GM18870 (cell line): Measurements from ENCODE around the gene CDH23.

ENCODE experiments used
- ATAC-seq: cut with Tn5 transposase; IDR thresholded peaks from one replicate; pipeline ENCODE4 v1.9.1; 2021; ENCODE audit warnings: moderate library complexity; ENCODE audit not compliant: unreplicated experiment

CDH23 gene

DNA sequence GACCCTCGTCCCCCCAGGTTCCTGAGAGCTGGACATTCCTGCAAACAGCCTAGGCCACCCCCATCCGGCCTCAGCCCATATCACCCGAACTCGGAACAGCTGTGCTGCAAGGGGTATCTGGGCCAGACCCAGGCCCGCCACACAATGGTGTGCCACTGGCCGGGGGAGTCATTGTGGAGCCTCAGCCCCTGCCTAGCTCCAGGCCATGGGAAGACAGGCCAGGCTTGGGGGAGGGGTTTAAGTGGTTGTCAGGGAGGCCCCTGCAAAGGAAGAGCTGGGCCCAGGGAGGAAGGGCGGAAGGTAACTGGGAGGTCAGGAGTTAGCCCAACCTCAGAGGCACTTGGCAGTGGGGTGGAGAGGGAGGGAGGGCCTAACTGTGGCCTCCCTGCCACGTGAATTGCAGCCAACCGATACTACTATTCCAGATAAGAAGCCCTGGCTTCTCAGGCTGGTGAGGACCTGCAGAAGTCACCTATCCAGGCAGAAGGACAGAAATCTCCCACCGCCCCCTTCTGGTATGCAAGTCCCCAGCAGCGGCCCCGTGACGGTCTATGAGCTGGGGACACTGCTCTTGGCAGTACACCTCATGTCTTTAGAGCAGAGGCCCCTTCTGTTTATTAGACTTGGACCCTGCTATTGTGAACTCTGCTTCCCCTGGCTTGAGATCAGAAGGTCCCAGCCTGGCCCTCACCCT is 349.8 kb downstream of the CDH23 start:
- ATAC-seq, result no peak

DNA sequence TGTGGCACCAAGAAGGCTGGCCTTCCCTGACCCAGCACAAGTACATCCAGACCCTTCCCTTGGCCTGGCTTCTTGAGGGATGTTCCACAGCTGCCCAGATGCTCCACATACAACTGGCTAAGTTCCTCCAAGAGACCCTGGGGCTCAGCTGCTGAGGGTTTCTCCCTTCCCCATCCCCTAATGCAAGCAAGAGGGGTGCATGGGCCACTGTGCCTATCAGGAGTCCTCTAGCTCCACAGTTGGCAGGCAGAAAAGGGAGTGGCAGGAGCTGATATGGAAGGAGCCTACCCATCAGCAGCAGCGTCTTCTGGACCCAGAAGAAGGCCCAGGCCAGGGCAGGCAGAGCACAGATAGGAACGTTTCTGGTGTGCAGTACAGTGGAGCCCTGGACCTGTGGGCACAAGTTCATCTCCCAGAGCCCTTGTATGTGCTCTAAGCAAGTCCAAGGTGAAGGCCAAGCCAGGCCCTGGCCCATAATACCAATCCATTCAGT is 350.4 kb downstream of the CDH23 start:
- ATAC-seq, result no peak

DNA sequence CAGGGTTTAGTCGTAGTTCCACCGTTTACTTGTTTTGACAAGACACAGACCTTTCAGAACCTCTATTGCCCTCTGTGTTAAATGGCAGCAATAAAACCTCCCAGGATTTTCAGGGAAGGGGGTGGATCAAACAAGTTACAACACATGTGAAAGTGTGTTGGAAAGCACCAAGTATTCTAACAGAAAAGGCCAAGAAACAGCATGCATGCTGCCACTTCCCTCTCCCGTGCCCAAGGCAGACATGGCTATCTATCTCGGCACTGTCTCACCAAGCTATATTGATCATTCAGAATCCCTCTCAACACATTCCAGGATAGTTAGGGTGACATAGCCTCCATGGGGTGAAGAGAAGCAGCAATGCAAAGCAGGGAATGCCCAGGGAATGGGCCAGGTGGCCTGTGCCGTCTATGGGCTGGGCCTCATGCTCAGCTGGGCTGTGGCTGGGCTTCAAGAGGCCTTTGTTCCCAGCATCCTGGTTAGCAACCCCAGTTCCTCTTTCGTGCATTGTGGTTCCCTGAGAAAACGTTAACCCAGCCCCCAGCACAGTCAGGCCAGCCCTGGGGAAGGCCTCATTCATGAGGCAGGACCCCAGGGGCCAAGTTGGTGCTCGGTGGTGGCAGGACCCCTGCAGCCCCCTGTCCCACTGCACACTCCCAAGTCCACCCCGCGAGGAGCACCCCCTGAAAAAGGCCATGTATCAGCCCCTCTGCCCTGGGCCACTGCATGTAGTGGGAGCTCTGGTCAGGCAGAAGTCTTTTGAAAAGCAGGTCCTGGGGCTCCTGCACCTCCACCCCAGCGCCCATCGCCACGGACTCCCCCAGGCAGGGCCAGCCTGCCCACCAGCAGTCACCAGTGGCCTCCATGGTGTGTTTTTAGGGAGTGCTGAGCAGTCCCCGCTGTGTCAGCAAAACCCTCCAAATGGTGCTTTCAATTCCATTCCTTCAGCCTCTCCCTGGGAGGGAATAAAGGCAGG is 351.1 kb downstream of the CDH23 start:
- ATAC-seq, result no peak

DNA sequence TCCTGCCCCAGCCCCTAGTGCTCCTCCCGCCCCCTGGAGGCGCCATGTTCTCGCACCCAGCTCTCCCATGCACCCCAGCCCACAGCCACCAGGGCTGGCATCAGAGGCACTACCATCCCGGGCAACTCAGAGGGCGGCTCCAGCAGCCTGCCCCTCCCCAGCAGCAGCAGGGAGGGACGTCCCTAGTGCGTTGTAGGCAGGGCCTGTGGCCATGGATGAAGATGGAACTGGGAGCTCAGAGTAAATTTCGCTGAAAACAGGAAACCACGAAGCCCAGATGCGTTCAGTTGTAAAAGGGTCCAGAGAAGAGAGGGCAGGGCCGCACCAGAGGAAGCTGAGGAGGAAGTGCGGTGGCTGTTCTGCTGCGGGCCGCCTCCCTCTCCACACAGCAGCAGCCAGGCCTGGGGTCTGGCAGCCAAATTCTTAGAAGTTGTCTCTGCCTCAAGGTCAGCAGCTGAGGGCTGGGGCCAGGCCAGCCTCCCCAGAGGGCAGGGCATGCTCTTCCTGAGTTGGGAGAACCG is 352.0 kb downstream of the CDH23 start:
- ATAC-seq, result no peak

DNA sequence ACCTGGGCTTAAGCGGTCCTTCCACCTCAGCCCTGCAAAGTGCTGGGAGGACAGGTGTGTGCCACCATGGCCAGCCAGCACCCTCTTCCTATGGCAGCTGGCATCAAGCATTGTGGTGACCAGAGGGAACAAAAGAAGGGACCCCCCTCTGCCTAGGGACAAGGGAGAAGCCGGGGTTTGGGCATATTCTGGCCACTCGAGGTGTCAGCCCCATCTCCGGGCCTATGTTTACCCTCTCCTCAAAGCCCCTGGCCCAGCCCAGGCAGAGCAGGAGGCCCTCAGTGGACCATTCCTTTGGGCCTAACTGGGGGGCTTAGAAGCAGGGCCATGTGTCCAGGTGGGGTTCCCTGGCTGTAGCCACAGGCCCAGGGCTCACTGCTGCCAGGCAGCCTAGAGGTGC is 352.7 kb downstream of the CDH23 start:
- ATAC-seq, result no peak

DNA sequence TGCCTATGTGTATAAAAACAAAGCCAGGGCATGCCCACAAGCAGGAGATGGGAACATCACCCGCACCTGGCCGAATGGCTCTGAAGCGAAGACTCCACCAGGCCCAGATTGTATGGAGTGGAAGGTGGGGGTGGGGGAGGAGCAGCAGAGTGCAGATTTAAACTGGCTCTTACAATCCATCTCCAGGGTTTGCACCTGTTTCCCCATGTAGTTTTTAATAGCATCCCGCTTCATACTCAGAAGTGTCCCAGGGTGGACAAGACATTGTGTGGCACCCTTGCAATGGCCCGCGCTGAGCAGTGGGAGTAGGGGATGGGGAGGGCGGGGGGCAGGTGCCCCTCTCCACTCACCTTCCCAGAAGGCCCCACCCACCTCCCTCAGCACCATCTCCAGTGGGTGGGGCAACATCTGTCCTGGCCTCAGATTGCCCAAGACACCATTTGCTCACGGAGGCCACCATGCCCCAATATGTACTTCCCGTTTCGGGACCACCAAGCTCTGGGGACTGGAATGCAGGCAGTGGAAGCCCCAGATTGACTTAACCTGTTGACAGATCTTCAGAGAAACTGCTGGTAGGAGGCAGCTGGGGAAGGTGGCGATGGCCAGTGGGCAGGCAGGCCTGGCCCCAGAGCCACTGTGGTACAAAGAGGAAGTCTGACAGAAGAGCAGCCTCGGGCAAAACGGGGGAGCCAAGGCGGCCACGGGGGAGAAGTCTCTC is 353.6 kb downstream of the CDH23 start:
- no peak for ATAC-seq

DNA sequence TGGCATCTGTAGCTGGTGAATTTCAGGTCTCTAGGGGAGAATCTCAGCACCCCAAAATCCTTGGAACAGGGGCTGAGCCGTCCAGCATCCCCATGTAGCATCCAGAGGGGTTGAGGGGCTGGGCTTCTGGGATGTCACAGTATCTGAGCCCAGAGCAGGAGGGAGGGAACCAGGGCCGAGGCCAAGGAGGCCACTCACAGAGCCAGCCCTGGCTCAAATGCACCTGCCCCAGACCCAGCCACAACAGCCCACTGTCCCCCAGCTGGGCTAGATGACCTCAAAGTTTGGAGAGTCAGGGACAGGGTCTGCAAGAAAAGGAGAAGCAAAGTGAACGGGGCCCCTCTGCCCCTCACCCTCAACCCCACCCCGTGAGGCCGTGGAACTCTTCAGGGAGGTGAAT is 354.3 kb downstream of the CDH23 start:
- no peak for ATAC-seq

DNA sequence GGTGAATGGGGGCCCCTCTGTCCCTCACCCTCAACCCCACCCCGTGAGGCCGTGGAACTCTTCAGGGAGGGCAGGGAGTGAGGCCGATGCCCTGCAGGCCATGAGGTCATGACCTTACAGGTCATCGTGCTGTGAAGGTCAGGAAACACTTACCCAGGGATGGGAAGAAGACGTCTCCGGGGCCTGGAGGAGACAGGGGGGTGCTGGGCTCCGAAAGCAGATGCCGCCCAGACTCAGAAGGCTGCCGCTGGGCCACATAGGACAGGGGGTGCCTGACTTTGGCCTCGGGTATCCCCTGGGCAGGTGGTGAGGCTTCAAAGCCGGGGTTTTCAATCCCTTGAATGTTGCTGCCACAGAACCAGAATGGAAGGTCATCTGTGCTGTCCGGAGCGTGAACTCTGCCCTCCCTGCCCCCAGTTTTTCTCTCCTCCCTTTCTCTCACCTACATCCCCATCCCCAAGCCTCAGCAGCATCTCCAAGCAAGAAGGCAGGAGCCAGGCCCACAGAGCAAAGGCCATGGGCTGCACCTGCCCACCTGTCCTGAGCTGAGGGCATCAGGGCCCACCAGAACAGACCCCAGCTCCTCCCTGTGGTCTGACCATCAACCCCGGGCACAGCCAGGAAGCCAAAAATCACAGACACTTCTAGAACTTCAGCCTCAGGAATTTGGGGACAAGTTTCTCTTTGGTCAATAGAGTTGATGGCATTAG is 354.9 kb downstream of the CDH23 start:
- no peak for ATAC-seq

DNA sequence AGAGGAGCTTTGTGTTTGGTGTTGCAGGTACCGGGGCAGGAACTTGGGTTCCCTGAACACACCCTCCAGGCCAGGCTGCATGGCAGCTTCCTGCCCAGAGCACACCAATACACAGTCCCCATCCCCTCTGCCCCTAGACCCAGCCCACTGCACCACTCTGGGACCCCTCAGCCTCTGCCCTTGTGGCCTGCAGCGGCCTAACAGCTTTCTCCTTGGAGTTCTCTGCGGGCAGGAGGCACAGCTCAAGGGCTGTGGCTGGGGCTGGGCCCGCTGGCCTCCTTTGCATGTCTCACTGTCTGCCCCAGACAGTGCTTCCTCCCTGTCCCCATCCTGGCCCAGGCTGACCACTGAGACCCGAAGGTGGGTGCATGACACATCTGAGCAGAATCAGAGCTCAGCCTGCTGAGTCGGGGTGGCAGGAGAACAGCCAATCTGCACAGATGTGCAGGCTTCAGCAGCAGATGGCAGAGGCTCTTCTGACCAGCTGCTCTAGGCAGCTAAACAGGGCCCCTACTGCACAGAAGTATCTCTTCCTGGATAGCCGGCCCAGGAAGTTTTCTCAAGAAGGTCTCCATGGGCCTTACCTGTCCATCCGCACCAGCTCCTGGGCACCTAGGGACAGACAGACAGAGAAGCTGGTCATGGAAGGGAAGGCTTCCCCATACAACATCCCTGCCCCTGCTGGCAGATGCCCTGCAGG is 355.8 kb downstream of the CDH23 start:
- no peak for ATAC-seq

DNA sequence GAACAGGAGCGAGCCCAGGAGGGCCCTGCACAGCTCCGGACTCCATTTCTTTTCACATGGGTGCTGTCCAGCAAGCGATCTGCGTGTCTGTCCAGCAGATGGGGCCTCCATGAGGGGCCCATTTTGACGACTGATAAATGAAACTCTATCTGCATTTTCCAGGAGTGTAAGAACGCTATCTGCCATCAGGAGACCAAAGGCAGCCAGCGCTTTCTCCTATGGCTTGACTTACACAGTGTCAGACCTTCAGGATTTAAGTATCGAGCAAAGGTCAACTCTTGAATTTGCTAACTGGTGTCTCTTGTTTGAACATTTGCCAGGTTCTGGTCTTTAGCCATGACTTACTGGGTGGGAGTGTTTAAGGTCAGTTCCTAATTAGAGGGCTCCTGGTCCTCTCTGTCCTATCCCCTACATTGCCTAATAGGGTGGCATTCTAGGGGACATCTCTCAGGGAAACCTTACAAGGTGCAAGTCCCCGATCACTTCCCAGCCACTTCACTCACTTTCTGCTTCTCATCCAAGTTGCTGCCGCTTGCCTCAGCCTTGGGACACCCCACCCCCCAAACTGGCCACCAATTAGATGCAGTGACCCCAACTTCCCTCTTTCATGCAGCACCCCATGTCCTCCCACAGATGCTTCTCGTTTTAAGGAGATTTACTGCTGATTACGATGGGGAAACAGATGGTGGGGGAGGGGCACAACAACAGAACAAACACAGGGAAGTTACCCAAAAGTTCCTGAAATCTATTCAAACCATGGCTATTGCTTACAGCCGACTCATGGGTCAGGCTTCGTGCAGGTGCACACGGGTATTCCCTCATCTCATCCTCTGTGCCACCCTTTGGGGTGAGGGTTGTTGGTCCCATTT is 356.6 kb downstream of the CDH23 start:
- no peak for ATAC-seq

DNA sequence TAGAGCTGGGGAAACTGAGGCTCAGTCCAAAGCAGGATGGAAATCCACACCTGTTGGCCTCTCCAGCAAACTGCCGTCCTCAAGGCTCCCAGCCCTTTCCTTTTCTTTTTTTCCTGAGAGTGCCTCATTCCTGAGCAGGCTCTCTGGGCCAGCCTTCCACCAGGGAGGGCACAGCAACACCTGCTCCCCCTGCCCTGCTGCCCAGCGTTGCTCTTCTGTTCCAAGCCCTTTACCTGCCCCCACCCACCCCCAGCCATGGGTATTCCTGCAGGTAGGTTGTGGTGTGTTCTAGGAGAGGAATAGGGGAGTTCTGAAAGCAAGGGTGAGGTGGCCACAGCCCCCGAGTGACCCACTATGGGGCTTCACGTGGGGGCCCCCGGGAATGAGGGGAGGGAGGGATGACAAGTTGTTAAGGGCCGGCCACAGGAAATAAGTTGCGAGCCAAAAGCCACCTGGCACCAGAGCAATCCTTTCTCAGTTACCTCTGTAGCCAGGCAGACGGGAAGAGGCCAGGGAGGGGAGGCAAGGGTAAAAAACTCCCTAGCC is 357.3 kb downstream of the CDH23 start:
- no peak for ATAC-seq

DNA sequence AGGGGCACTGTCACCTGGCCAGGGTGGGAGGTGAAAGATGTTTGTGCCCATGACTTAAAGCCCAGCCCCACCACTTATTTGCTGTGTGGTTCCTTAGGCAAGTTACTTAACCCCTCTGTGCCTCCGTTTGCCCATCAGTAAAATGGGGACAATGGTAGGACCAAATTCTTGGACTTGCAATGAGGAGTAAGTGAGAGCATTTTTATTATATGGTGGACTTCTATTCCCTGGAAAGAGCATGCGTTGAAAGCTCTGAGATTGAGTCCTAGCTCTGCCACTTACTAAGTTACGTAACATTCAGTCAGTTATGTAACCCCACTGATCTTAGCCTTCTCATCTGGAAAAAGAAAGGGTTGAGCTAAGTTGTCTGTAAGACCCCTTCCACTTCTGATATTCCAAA is 357.8 kb downstream of the CDH23 start:
- ATAC-seq, result no peak

DNA sequence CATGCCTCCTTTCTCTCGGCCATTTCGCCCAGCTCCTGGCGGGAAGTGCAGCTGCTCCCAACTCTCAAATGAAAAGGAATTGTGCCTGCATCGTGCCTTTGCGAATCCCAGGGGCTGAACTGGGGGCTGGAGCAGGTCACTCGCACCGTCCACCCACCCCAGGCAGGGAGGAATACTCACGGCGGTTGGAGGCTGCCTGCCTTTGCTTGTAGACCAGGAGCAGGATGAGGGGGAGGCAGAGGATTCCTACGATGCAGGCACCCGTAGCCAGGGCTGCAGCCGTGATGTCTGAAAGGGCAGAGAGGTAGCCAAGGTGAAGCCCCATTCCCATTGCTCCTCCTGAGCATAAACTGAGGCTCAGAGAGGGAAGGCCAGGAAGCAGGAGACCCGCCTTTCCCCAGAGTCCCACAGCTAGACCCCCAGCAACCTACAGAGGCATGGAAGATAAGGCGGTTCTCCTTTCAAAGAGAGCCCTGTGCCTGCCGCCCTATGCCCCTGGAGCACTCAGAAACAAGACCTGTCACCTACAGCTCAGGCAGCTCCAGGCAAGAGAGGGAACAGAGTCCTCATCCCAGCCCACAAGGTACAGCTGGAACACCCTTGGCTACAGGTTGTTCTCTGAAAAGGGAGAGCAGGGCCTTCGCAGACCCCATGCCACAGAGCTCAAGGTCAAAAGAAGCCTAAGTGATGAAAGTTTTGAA is 358.6 kb downstream of the CDH23 start:
- no peak for ATAC-seq

DNA sequence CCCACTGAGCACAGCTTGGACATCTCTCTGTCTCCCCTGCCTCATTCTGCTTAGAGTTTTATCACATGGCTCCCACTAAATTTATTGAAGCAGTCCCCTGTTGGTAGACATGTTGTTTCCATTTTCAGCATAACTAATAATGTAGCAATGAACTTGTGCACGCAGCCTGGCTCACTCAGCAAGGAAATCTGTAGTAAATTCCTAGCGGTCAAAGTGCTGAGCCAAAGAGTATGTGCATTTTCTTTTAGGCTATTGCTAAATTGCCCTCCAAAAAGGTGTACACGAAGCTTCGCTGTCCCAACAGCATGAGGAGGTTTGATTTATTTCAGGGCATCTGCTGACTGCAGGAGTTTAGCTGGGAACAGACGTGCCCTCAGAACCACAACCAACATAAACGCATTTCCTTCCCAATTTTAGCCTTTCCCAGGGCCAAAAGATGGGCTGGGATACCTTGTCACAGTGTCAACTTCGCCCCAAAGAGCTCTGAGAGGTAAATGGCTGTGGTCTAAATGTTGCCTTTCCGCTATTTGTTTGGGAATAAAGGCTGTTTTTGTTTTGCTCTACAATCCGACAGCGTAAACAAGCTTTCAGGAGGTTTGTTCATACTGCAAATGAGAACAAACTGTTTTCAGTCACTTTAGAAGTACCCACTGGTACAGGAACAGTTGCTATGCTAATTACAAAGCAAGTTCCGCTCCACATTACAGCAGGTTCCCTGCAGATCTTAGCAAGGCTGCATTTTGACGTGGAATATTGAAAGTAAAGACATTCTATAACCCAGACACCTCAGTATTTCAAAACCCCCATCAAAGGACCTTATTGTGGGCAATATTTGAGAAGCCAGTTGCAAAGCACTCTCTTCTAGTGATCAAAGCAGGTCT is 359.8 kb downstream of the CDH23 start:
- no peak for ATAC-seq

DNA sequence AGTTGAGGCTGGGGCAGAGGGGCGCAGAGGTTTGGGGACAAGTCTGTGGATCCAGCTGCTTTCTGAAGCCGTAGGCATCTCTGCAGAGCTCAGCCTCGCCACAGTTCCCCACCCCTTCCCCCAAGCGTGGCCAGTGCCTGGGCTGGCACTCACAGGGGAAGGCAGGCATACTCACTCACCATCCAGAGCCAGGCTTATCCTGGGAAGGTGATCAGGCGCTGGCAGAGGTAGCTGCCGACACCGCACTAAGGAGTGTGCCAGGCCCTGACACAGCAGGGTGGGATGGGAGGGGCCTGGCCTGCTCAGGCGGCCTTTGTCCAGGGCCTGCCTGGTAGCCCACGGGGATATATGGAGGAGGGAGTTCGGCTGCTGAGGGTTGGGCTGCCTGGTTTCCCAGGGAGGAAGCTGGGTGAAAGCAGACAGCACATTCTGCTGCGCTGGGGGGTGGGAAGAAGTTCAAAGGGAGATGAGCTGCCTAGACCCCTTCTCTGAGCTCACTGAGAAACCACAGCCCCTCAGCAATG is 360.7 kb downstream of the CDH23 start:
- no peak for ATAC-seq

DNA sequence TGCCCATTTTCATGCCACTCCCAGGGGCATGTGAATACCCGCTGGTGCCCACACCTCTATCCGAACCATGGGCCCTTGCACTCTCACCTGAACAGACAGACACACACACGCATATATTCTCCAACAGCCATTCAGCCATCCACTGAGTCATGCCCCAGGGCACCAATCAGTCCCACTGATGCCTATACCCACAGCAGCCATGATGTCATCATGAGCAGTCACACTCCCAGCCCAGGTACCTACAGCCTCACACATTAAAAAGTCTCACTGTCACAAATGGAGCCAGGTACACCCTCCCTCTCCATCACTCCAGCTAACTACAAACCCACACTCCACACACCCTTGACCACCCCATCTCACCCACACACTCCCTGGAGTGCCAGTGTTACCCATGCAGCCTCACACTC is 364.4 kb downstream of the CDH23 start:
- no peak for ATAC-seq
